ENCODE measurements around the gene RAI1.
"Not testable (repeated sequence)": the region's sequence is repeated elsewhere in the genome, so short reads cannot be mapped to it uniquely, and the experiment has no call there.

RAI1 gene

GRCh38 chr17:17670701-17671305 is 10.5 kb upstream of the RAI1 start:
- TF ChIP-seq POLR2A (IDR thresholded peaks at IDR 0.05; ENCODE audit: low read length) (no peak), GATA1 (IDR thresholded peaks at IDR 0.05; ENCODE audit: low read depth, low read length) (no peak)
- no peak for DNase-seq

GRCh38 chr17:17671369-17672129 is 9.7 kb upstream of the RAI1 start:
- no peak for TF ChIP-seq POLR2A (IDR thresholded peaks at IDR 0.05; ENCODE audit: low read length)
- no peak for TF ChIP-seq GATA1 (IDR thresholded peaks at IDR 0.05; ENCODE audit: low read depth, low read length)
- no peak for DNase-seq

- no peak for DNase-seq
- TF ChIP-seq GATA1 (IDR thresholded peaks at IDR 0.05; ENCODE audit: low read depth, low read length) (no peak), POLR2A (IDR thresholded peaks at IDR 0.05; ENCODE audit: low read length) (no peak)
These were observed 8.5 kb upstream of the RAI1 start for GRCh38 chr17:17672453-17673368.

- no peak for TF ChIP-seq GATA1 (IDR thresholded peaks at IDR 0.05; ENCODE audit: low read depth, low read length)
- TF ChIP-seq POLR2A (IDR thresholded peaks at IDR 0.05; ENCODE audit: low read length), result no peak
- DNase-seq, result no peak
These were observed 5.8 kb upstream of the RAI1 start for GRCh38 chr17:17675416-17675815.

- TF ChIP-seq POLR2A (IDR thresholded peaks at IDR 0.05; ENCODE audit: low read length), result no peak
- no peak for TF ChIP-seq GATA1 (IDR thresholded peaks at IDR 0.05; ENCODE audit: low read depth, low read length)
- DNase-seq, result no peak
These were observed 5.2 kb upstream of the RAI1 start for GRCh38 chr17:17675925-17676534.

- TF ChIP-seq POLR2A (IDR thresholded peaks at IDR 0.05; ENCODE audit: low read length), result no peak
- no peak for TF ChIP-seq GATA1 (IDR thresholded peaks at IDR 0.05; ENCODE audit: low read depth, low read length)
- DNase-seq, result no peak
These were observed 4.5 kb upstream of the RAI1 start for GRCh38 chr17:17676752-17677151.

GRCh38 chr17:17677299-17678040 is 3.8 kb upstream of the RAI1 start:
- TF ChIP-seq GATA1 (IDR thresholded peaks at IDR 0.05; ENCODE audit: low read depth, low read length), result no peak
- no peak for TF ChIP-seq POLR2A (IDR thresholded peaks at IDR 0.05; ENCODE audit: low read length)
- DNase-seq, result no peak

- DNase-seq, result not testable (repeated sequence)
These were observed 3.1 kb upstream of the RAI1 start for GRCh38 chr17:17678063-17678699.

GRCh38 chr17:17679243-17679642 is 2.0 kb upstream of the RAI1 start:
- no peak for DNase-seq
- TF ChIP-seq GATA1 (IDR thresholded peaks at IDR 0.05; ENCODE audit: low read depth, low read length) (no peak), POLR2A (IDR thresholded peaks at IDR 0.05; ENCODE audit: low read length) (no peak)

GRCh38 chr17:17679748-17680147 is 1.5 kb upstream of the RAI1 start:
- no peak for DNase-seq
- no peak for TF ChIP-seq POLR2A (IDR thresholded peaks at IDR 0.05; ENCODE audit: low read length)
- no peak for TF ChIP-seq GATA1 (IDR thresholded peaks at IDR 0.05; ENCODE audit: low read depth, low read length)

GRCh38 chr17:17680477-17681186 is 626 bp upstream of the RAI1 start:
- DNase-seq, result no peak
- TF ChIP-seq POLR2A (IDR thresholded peaks at IDR 0.05; ENCODE audit: low read length) (no peak), GATA1 (IDR thresholded peaks at IDR 0.05; ENCODE audit: low read depth, low read length) (no peak)

- TF ChIP-seq GATA1 (IDR thresholded peaks at IDR 0.05; ENCODE audit: low read depth, low read length) (no peak), POLR2A (IDR thresholded peaks at IDR 0.05; ENCODE audit: low read length) (no peak)
- peak; percentile 66 to 82 for DNase-seq
These were observed 560 bp downstream of the RAI1 start for GRCh38 chr17:17681744-17682292.

Measured in erythroblast (primary cell).